ENCODE measurements around the gene MACF1.
"Not testable (repeated sequence)": the region's sequence is repeated elsewhere in the genome, so short reads cannot be mapped to it uniquely, and the experiment has no call there.

Gene MACF1

DNA sequence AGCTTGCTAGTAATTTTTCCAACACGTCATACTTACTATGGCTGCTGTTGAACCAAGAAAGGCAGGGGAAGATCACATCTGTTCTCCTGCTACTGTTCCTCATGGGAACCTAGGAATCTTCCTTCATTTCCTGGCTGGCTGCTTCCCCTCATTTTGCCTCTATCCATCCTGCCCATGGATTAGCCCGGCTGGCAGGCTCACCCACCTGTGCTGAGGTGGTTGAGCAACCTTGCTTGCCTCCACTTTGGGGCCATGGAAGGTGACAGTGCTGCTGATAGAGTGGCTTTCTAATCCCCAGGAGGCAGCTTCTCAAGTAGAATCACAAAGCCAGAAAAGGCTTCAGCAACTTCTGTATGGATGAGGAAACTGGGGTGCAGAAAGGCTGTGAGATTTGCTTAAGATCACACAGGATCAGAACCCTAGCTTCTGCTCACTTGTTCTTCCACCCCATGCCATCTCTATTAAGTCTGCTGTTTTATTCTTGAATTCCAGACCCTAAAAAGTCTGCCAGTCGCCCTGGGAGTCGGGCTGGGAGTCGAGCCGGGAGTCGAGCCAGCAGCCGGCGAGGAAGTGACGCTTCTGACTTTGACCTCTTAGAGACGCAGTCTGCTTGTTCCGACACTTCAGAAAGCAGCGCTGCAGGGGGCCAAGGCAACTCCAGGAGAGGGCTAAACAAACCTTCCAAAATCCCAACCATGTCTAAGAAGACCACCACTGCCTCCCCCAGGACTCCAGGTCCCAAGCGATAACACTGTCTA lies 280.7 kb downstream of the MACF1 start:
- TF ChIP-seq, protein P1, sequence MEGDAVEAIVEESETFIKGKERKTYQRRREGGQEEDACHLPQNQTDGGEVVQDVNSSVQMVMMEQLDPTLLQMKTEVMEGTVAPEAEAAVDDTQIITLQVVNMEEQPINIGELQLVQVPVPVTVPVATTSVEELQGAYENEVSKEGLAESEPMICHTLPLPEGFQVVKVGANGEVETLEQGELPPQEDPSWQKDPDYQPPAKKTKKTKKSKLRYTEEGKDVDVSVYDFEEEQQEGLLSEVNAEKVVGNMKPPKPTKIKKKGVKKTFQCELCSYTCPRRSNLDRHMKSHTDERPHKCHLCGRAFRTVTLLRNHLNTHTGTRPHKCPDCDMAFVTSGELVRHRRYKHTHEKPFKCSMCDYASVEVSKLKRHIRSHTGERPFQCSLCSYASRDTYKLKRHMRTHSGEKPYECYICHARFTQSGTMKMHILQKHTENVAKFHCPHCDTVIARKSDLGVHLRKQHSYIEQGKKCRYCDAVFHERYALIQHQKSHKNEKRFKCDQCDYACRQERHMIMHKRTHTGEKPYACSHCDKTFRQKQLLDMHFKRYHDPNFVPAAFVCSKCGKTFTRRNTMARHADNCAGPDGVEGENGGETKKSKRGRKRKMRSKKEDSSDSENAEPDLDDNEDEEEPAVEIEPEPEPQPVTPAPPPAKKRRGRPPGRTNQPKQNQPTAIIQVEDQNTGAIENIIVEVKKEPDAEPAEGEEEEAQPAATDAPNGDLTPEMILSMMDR (conservative IDR thresholded peaks at IDR 0.05; ENCODE audit: low read length), result no peak
- no peak for DNase-seq (ENCODE audit: low read depth)
- no peak overlapping the region for H3K4me3 ChIP-seq (ENCODE audit: low read length)

DNA sequence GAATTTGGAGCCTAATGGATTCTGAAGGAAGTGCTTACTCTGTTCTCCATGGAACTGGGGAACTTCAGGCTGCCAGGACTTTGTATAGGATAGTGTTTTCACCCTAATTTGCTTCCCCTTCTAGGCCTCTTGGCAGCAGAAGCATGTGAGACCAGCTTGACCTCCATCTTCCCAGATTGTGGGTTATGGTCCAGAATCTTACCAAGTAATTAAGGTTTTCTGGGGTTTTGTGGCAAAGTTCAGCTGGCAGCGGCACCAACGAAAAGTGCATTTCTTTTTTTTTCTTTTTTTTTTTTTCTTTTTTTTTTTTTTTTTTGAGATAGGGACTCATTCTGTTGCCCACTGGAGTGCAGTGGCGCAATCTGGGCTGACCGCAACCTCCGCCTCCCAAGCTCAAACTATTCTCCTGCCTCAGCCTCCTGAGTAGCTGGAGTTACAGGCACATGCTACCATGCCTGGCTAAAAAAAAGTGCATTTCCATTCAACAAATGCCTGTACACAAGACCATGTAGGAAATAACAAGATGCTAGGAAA lies 283.6 kb downstream of the MACF1 start:
- DNase-seq (ENCODE audit: low read depth), result no peak
- no peak overlapping the region for H3K4me3 ChIP-seq (ENCODE audit: low read length)
- TF ChIP-seq, protein P1 (conservative IDR thresholded peaks at IDR 0.05; ENCODE audit: low read length), result no peak

DNA sequence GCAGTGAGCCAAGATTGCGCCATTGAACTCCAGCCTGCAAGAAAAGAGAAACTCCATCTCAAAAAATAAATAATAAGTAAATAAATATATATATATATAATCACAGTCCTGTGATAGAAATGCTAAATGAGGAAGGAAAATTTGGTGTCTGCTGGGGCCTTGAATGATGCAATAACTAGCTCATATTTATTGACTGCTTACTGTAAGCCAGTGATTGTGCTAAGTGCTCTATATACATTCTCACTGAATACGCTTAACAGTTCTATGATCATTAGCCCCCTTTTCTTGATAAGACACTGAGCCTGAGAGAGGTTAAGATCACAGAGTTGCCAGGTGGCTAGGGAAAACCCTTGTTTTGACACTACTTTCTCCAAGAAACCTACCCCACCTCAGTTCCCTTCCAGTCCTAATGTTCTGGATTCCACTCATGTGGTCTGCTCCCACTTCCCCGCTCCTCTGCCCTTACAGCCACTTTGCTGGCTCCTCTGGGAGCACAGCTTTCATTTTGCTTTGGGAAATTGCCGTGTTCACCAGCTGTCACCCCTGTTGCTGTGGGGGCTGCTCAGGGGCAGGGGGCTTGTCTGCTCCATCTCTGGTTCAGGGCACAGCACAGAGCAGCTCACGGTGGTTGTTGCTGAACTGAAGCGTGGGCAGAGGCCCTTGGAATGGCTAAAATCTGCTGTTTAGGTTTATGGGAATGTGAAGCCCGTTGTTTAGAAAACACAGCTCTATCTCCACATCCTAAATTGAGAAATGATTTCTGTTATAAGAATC lies 284.5 kb downstream of the MACF1 start:
- H3K4me3 ChIP-seq (ENCODE audit: low read length), result no peak overlapping the region
- TF ChIP-seq, protein P1 (conservative IDR thresholded peaks at IDR 0.05; ENCODE audit: low read length), result no peak
- DNase-seq (ENCODE audit: low read depth), result no peak

DNA sequence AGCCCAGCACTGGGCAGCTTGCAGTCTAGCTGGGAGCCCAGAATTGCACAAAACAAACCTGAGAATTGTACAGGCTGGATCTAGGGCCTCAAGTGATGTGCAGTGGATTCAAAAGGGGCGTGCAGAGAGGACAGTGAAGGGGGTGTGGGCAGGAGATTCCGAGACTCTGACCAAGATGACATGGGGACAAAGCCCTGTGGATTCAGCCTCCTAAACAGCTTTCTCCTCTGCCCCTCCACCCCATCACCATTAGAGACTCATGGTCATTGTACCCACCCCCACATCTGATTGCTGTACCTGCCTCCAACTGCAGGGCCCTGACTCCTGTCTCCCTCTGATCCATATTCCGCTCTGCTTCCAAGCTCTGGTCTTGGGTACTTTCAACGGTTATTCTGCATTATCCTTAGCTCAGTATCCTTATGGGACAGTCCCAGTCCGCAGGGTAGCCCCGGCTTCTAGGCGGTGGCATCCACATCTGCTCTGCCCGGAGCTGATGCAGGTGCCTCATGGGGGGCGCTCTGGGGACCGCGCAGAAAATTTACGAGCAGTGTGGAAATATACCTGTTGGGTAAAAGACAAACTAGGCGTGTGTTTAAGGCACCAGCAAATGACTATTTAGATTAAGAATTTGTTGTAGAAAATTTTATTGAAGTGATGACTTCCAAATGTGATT lies 285.2 kb downstream of the MACF1 start:
- DNase-seq (ENCODE audit: low read depth), result no peak
- no peak overlapping the region for H3K4me3 ChIP-seq (ENCODE audit: low read length)
- TF ChIP-seq, protein P1 (conservative IDR thresholded peaks at IDR 0.05; ENCODE audit: low read length), result no peak

DNA sequence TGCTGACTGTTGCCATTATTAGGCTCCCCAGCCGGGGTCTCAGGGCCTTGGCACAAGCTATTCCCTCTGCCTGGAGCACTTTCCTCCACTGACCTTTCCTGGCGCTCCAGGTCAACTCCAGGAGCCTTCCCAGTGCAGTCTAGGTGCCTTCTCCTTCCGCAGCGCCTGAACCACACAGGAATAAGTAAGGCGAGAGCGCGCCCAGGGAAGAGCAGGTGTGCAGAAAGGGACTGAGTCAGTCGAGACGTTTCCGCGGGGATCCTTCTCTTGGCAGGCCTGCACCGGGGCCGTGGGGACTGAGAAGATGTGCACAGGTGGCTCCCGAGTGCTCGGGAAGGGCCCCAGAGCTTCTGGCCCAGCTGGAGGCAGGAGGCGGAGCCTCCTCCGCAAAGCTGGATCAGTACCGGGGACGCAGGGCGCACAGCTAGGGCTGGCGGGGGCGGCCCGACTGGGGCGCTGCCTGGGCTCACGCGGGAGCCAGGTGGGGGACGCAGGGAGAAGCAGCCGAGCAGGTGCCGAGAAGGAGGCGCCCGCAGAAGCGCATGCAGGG lies 286.2 kb downstream of the MACF1 start:
- H3K4me3 ChIP-seq (ENCODE audit: low read length), result no peak overlapping the region
- TF ChIP-seq, protein P1 (conservative IDR thresholded peaks at IDR 0.05; ENCODE audit: low read length), result no peak
- no peak for DNase-seq (ENCODE audit: low read depth)

DNA sequence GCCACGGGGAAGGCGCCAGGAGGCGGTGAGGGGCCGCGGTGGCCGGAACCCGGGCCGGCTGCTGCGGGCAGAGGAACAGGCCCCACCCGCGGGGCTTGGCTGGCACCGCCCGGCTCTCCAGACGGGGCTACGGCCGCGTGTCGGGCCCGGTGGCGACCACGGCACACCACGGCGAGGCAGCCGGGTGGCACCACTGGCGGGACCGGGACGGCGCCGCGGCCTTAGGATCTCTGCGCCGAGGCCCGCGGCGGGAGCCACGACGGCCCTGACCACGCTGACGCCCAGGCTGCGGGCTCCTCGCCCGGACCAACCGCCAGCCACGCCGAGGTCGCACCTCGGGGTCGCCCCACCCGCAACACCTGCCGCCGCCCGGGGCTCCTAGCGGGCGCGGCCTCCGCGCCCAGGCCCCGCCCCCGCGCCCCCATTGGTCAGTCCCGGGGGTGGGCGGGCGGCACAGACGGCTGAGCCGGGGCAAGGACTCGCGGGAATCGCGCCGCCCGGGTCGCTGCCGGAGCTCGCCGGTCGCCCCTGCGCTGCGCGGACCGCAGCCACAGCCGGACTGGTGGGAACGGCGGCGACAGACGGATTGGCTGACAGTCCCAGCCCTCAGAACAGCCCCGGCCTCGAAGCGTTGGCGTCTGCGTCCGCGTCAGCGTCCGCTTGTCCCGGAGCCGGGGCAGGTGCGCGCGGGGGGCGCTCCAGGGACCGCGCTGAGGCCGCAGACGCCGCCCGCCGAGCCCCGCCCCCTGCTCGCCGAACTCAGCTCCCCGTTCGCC lies 286.8 kb downstream of the MACF1 start, which contains the start of gene BMP8A:
BMP8A (plus strand) TSS at position 491 of the 776 bp plus-strand sequence. CDS start 356 bp downstream, outside the sequence.
- DNase-seq (ENCODE audit: low read depth), result no peak
- TF ChIP-seq, protein P1 (conservative IDR thresholded peaks at IDR 0.05; ENCODE audit: low read length), result no peak
- H3K4me3 ChIP-seq (ENCODE audit: low read length), result peak within 1 kb of the TSS; percentile 30

DNA sequence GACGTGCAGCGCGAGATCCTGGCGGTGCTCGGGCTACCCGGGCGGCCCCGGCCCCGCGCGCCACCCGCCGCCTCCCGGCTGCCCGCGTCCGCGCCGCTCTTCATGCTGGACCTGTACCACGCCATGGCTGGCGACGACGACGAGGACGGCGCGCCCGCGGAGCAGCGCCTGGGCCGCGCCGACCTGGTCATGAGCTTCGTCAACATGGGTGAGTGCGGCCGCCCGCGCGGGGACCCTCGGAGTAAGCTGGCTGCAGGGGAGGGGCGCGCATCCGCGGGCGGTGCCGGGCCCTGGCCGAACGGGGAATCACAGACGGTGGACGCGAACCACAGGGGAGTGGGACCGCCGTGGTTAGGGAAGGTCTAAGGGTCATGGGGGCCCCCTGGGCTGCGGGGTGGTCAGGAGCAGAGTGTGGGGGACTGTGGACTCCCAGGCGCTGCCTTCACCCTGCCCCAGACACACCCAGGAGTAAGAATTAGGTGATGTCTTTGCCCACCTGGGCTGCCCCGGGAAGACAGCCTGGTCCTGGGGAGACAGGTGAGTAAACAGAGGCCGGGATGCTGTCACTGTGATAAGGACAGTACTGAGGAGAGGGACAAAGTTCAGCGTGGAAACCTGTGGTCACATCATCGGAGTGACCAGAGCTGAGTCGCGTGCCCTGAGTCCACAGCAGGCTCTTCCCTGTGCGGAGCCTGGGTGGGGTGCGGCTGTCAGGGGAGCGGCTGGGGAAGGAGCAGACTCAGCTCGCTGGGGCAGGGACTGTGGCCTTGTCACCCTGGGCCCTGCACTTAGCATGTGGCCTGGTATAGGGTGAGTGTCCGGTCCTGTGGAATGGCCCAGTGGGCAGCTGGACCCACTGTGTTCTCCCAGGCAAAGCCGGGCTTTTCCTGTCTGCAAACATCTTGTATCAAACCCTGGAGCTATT lies 287.9 kb downstream of the MACF1 start:
- H3K4me3 ChIP-seq (ENCODE audit: low read length); DNase-seq (ENCODE audit: low read depth): not testable (repeated sequence)

DNA sequence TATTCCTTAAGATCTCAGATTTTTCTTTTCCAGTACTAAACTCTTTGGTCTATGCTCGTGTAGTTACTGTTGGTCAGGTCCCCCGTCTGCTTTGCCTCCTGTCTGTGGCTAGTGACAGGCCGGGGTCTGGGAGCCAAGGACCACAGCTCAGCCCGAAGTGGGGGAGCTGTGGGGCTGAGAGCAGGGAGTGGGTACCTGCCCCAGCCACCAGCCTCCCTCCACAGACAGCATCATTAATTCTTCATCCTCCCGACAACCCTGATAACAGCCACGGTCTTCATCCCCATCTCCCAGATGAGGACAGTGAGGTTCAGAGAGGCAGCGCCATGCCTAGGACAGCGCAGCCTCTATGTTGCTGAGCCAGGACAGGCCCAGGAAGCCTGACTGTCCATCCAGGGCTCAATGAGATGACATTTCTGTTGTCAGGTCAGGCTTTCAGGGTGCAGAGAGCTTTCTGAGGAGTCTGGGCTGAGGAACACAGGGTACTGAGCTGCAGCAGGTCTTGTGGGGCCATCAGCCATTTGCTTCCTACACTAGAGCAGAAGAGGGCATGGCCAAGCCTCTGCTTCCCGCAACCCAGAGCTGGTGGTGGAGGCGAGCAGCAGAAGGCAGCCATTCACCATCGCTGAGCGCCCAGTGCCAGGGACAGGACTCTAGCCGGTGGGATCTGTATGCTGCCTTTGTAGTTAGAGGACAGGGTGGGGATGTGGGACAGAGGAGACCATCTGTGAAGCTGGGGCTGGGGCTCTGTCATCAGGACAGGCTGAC lies 288.7 kb downstream of the MACF1 start:
- not testable (repeated sequence) for DNase-seq (ENCODE audit: low read depth); H3K4me3 ChIP-seq (ENCODE audit: low read length)

Data from AG10803 (cell line).